GM12878 (cell line): Measurements from ENCODE around the gene TNPO2. TPM values are rescaled to one million over a fixed set of nuclear protein-coding genes. Genes with fewer than 3 reads are reported as not detected.

Experiments used
- ATAC-seq: fragments of 200-7000 bp; cut with Tn5 transposase; 3 replicates; pipeline ENCODE4 v1.9.1; 2020; ENCODE audit warnings: mild to moderate bottlenecking, moderate library complexity
- BruUV-seq: library from RNA; stranded (reverse); fragments of 400-500 nt; replicated peaks from 2 replicates; lab custom pipeline; 2021; lab: Mats Ljungman, UMichigan
- CTCF ChIA-PET: fragments of 300-600 bp; sonication (Branson Sonifier 250); formaldehyde crosslinking; extraction: SDS; loops from one replicate; lab custom pipeline; 2021; ENCODE audit warnings: inconsistent platforms; lab: Yijun Ruan, JAX
- POLR2A ChIA-PET: fragments of 350-600 bp; formaldehyde crosslinking; extraction: SDS; loops from one replicate; lab custom pipeline; 2021; ENCODE audit warnings: inconsistent platforms; lab: Charles Lee
- RAD21 ChIA-PET: fragments of 300-600 bp; sonication (Branson Sonifier 250); formaldehyde crosslinking; loops from one replicate; lab custom pipeline; 2023; ENCODE audit warnings: antibody characterized with exemption; ENCODE audit not compliant: unreplicated experiment; lab: Charles Lee
- SMC1A ChIA-PET: fragments of 300-600 bp; sonication (Branson Sonifier 250); formaldehyde crosslinking; loops from one replicate; lab custom pipeline; 2023; ENCODE audit not compliant: unreplicated experiment, uncharacterized antibody; lab: Charles Lee
- DNase-seq: peaks from one replicate; pipeline ENCODE4 v3.0.0-alpha.2; 2011; ENCODE audit warnings: low read depth, low spot score
- FAIRE-seq: peaks from 3 replicates; lab custom pipeline; 2011; peaks lifted over from hg19 to GRCh38; lab: Jason Lieb, UNC
- H2AFZ ChIP-seq: 2 replicates; pipeline ENCODE4 v1.6.0; 2011; ENCODE audit warnings: low read depth, low read length, control low read depth; ENCODE audit not compliant: control insufficient read depth
- H3K27ac ChIP-seq: 2 replicates; pipeline ENCODE4 v1.5.1; 2011; ENCODE audit warnings: control low read depth; ENCODE audit not compliant: control insufficient read depth, insufficient read depth
- H3K27me3 ChIP-seq, 2 experiments: replicated peaks in 1 of 2; 2 replicates each; pipeline versions ENCODE4 v1.6.0 to v1.6.1; 2011; ENCODE audit warnings: low read length in 1 of 2; ENCODE audit not compliant: control insufficient read depth in 2 of 2, insufficient read depth in 2 of 2
- H3K36me3 ChIP-seq, 2 experiments: 2 replicates each; pipeline ENCODE4 v1.5.1; 2011; ENCODE audit warnings: low read length in 1 of 2; ENCODE audit not compliant: control insufficient read depth in 2 of 2, insufficient read depth in 2 of 2
- H3K4me1 ChIP-seq: 2 replicates; pipeline ENCODE4 v1.6.1; 2011; ENCODE audit warnings: mild to moderate bottlenecking, low read length, moderate library complexity, mixed read lengths; ENCODE audit not compliant: control insufficient read depth, insufficient read depth
- H3K4me2 ChIP-seq: 2 replicates; pipeline ENCODE4 v1.6.0; 2011; ENCODE audit warnings: control low read depth; ENCODE audit not compliant: control insufficient read depth, insufficient read depth
- H3K4me3 ChIP-seq: fragments of 200-600 bp; sonication (generic); 2 replicates; pipeline ENCODE4 v1.5.1; 2016
- H3K79me2 ChIP-seq: 2 replicates; pipeline ENCODE4 v1.6.0; 2011; ENCODE audit warnings: low read length; ENCODE audit not compliant: control insufficient read depth, insufficient read depth
- H3K9ac ChIP-seq: 2 replicates; pipeline ENCODE4 v1.8.0; 2011; ENCODE audit warnings: low read length, control low read depth, mixed read lengths; ENCODE audit not compliant: control insufficient read depth, insufficient read depth
- H3K9me3 ChIP-seq: replicated peaks from 3 replicates; pipeline ENCODE4 v1.5.1; 2011; ENCODE audit warnings: mild to moderate bottlenecking, low read length; ENCODE audit not compliant: control insufficient read depth, insufficient read depth
- H4K20me1 ChIP-seq: 2 replicates; pipeline ENCODE4 v1.6.0; 2011; ENCODE audit not compliant: control insufficient read depth, insufficient read depth
- BHLHE40 ChIP-seq, 2 experiments: fragments of 450-650 bp in 1 of 2; IDR thresholded peaks; 2 replicates each; pipeline ENCODE4 v1.6.1; 2011 to 2017; ENCODE audit warnings: low read depth in 2 of 2, borderline replicate concordance in 1 of 2, improper control_type of control experiment in 1 of 2, low read length in 1 of 2, mild to moderate bottlenecking in 1 of 2
- CHD2 ChIP-seq: IDR thresholded peaks from 2 replicates; pipeline ENCODE4 v1.6.1; 2011; ENCODE audit warnings: low read depth, low read length, improper control_type of control experiment, borderline replicate concordance
- IKZF1 ChIP-seq: fragments of 450-650 bp; conservative IDR thresholded peaks from 2 replicates; pipeline ENCODE4 v1.6.1; 2017; ENCODE audit warnings: antibody characterized with exemption, mild to moderate bottlenecking
- JUND ChIP-seq: IDR thresholded peaks from 2 replicates; pipeline ENCODE4 v1.6.1; 2012; ENCODE audit warnings: low read depth, mild to moderate bottlenecking, low read length, improper control_type of control experiment, moderate library complexity
- MYC ChIP-seq: IDR thresholded peaks from 2 replicates; pipeline ENCODE4 v1.6.1; 2011; ENCODE audit warnings: mild to moderate bottlenecking, low read length, moderate library complexity, inconsistent platforms; ENCODE audit not compliant: insufficient read depth, insufficient replicate concordance, insufficient read length, severe bottlenecking
- POLR2A ChIP-seq: IDR thresholded peaks from 2 replicates; pipeline ENCODE4 v1.6.1; 2011; ENCODE audit warnings: low read depth, mild to moderate bottlenecking, low read length
- SMC3 ChIP-seq: IDR thresholded peaks from 2 replicates; pipeline ENCODE4 v1.6.1; 2011; ENCODE audit warnings: low read length, improper control_type of control experiment, borderline replicate concordance
- TCF12 ChIP-seq: IDR thresholded peaks from 2 replicates; pipeline ENCODE4 v1.6.1; 2011; ENCODE audit warnings: low read depth, mild to moderate bottlenecking, low read length
- ZNF217 ChIP-seq: fragments of 450-650 bp; IDR thresholded peaks from 2 replicates; pipeline ENCODE4 v1.6.1; 2017; ENCODE audit warnings: antibody characterized with exemption, mild to moderate bottlenecking
- WGBS: methylation state at CpG from one replicate; pipeline ENCODE4 v1.1.6; 2016; ENCODE audit warnings: low lambda C conversion rate; ENCODE audit not compliant: insufficient replicate concordance, insufficient coverage; ENCODE audit errors: missing lambda C conversion rate; 5-methylcytosine and 5-hydroxymethylcytosine counted together
- in situ Hi-C: fragments of 300-500 bp; cut with MboI; formaldehyde crosslinking; loops from 9 replicates; pipeline ENCODE4 v1.14.3; 2018; ENCODE audit warnings: mixed read lengths
- intact Hi-C: fragments of 100-400 bp; cut with micrococcal nuclease; formaldehyde crosslinking; loops from one replicate; pipeline ENCODE4 v1.14.2; 2022; ENCODE audit not compliant: unreplicated experiment
- polyA plus RNA-seq, 11 experiments: library from polyadenylated mRNA; depleted of rRNA in 4 of 11; unstranded in 6 of 11; stranded (reverse) in 5 of 11; fragments of >200 nt; fragmentation: Nextera tagmentation in 4 of 11; fragmentation: Illumina TruSeq in 1 of 11; extraction: Ambion mirVana in 4 of 11; extraction: Trizol in 1 of 11; gene quantifications; 1 replicate in 1 of 11; 2 replicates in 10 of 11; pipeline versions ENCODE4 v1.2.1 to v1.2.3, GENCODE V29; 2011 to 2016; ENCODE audit warnings: inconsistent platforms in 2 of 11, missing spikeins in 2 of 11, low read depth in 1 of 11
- total RNA-seq, 4 experiments: library from RNA; depleted of rRNA in 3 of 4; stranded (reverse); fragments of >200 nt in 3 of 4; fragmentation: Illumina TruSeq in 1 of 4; extraction: Trizol in 1 of 4; gene quantifications; 2 replicates each; pipeline versions ENCODE4 v1.2.1 to v1.2.3, GENCODE V29; 2013 to 2021
- TF ChIP-seq, protein P1 (sequence below): IDR thresholded peaks from 2 replicates; pipeline ENCODE4 v1.6.1; 2011; ENCODE audit warnings: mild to moderate bottlenecking, low read depth, low read length, moderate library complexity; ENCODE audit not compliant: insufficient replicate concordance
- TF ChIP-seq, protein P2 (sequence below): fragments of 450-650 bp; IDR thresholded peaks from 2 replicates; pipeline ENCODE4 v1.6.1; 2017; ENCODE audit warnings: antibody characterized with exemption, mild to moderate bottlenecking, moderate library complexity
- TF ChIP-seq, protein P3 (sequence below): IDR thresholded peaks from 2 replicates; pipeline ENCODE4 v1.6.1; 2011; ENCODE audit warnings: borderline replicate concordance, low read depth, mild to moderate bottlenecking, moderate library complexity, low read length; ENCODE audit not compliant: insufficient read depth, poor library complexity, severe bottlenecking
- TF ChIP-seq, protein P4 (sequence below): fragments of 150-350 bp; IDR thresholded peaks from 2 replicates; pipeline ENCODE4 v1.6.1; 2016; ENCODE audit warnings: low read depth, low read length

The TNPO2 gene
- total and polyA plus RNA-seq, 10 of the 15 experiments (the other 5 are each of a cell fraction or from before 2014, with no cell fraction given): 5.5 to 99.7 (median 29.6) TPM

DNA sequence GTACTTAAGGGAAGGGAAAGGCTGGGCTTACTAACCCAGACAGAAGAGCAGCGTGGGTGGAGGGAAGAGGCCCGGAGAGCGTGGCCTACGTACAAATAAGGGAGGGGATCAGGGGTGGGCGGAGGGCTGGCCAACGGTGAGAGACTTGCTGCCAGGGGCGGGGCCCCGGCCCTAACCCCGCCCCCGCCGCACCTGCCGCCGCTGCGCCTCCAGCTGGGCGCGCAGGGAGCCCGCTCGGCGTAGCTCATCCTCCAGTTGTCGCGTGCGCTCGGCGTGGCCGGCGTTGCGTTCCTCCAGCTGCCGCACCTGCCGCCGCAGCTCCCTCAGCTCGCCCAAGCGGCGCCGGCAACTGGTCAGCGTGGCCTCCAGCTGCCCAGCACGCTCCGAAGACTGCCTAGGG lies 46.0 kb upstream of the TNPO2 start:
- FAIRE-seq: no peak
- no TSS peak for BruUV-seq
- peak overlapping the region; percentile 38 for H2AFZ ChIP-seq
- ChIA-PET SMC1A (interaction anchor here (0.6 to 1.4 kb wide), 5 partner anchors 9 to 36 kb away, joined by 3 to 5 read pairs (median 3); no protein-coding TSS in a partner anchor), POLR2A (interaction anchor here (0.6 to 1.2 kb wide), 3 partner anchors 23 to 1753 kb away, joined by 4 to 5 read pairs (median 4); no protein-coding TSS in a partner anchor), RAD21 (interaction anchor here (1.1 to 4.3 kb wide), 3 partner anchors 26 to 78 kb away, joined by 4 to 22 read pairs (median 4); no protein-coding TSS in a partner anchor), CTCF (interaction anchor here (1.0 to 17.0 kb wide), 4 partner anchors 9 to 53 kb away, joined by 3 to 426 read pairs (median 6); partner anchors contain the start of genes JUNB, PRDX2 and THSD8)
- no peak overlapping the region for H3K27ac ChIP-seq
- H3K4me2 ChIP-seq: peak overlapping the region; percentile 59
- no peak overlapping the region for H3K4me3 ChIP-seq
- no peaks in the 10 kb centered on the region for H3K36me3 ChIP-seq
- ATAC-seq: peak; percentile 83
- H3K9ac ChIP-seq: no peak overlapping the region
- H3K4me1 ChIP-seq: no peaks in the 10 kb centered on the region; the same call in 1 of the 2 replicates
- no peaks in the 10 kb centered on the region for H3K27me3 ChIP-seq
- in situ Hi-C loops (loop anchor here (5.0 kb wide), 1 partner anchor 78 kb away; no protein-coding TSS in a partner anchor), intact Hi-C loops (no loop called here)
- no peaks in the 10 kb centered on the region for H3K79me2 ChIP-seq
- no peak for DNase-seq
- H3K9me3 ChIP-seq: no peaks in the 10 kb centered on the region
- no peaks in the 10 kb centered on the region for H4K20me1 ChIP-seq
- WGBS: 0% methylated on average over 16 of the region's 37 CpGs
- TF ChIP-seq SMC3 (peak; percentile 6; the same call in 1 of the 2 replicates), POLR2A (peak; percentile 37; the same call in 1 of the 2 replicates), IKZF1 (0 out of 2 replicates have a peak, but pooled peaks have one; percentile 24), MYC (no peak), CHD2 (no peak), BHLHE40 (IDR thresholded peaks at IDR 0.05; ENCODE audit: borderline replicate concordance in 1 of 2, low read depth in 2 of 2, low read length in 1 of 2) (peak; percentile 70 to 93), JUND (no peak), TCF12 (peak; percentile 89; the same call in 1 of the 2 replicates), ZNF217 (no peak)
- TF ChIP-seq, protein P1, sequence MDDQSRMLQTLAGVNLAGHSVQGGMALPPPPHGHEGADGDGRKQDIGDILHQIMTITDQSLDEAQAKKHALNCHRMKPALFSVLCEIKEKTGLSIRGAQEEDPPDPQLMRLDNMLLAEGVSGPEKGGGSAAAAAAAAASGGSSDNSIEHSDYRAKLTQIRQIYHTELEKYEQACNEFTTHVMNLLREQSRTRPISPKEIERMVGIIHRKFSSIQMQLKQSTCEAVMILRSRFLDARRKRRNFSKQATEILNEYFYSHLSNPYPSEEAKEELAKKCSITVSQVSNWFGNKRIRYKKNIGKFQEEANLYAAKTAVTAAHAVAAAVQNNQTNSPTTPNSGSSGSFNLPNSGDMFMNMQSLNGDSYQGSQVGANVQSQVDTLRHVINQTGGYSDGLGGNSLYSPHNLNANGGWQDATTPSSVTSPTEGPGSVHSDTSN: no peak
- TF ChIP-seq, protein P2, sequence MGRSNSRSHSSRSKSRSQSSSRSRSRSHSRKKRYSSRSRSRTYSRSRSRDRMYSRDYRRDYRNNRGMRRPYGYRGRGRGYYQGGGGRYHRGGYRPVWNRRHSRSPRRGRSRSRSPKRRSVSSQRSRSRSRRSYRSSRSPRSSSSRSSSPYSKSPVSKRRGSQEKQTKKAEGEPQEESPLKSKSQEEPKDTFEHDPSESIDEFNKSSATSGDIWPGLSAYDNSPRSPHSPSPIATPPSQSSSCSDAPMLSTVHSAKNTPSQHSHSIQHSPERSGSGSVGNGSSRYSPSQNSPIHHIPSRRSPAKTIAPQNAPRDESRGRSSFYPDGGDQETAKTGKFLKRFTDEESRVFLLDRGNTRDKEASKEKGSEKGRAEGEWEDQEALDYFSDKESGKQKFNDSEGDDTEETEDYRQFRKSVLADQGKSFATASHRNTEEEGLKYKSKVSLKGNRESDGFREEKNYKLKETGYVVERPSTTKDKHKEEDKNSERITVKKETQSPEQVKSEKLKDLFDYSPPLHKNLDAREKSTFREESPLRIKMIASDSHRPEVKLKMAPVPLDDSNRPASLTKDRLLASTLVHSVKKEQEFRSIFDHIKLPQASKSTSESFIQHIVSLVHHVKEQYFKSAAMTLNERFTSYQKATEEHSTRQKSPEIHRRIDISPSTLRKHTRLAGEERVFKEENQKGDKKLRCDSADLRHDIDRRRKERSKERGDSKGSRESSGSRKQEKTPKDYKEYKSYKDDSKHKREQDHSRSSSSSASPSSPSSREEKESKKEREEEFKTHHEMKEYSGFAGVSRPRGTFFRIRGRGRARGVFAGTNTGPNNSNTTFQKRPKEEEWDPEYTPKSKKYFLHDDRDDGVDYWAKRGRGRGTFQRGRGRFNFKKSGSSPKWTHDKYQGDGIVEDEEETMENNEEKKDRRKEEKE: no peak
- TF ChIP-seq, protein P3, sequence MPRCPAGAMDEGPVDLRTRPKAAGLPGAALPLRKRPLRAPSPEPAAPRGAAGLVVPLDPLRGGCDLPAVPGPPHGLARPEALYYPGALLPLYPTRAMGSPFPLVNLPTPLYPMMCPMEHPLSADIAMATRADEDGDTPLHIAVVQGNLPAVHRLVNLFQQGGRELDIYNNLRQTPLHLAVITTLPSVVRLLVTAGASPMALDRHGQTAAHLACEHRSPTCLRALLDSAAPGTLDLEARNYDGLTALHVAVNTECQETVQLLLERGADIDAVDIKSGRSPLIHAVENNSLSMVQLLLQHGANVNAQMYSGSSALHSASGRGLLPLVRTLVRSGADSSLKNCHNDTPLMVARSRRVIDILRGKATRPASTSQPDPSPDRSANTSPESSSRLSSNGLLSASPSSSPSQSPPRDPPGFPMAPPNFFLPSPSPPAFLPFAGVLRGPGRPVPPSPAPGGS: no peak
- TF ChIP-seq, protein P4, sequence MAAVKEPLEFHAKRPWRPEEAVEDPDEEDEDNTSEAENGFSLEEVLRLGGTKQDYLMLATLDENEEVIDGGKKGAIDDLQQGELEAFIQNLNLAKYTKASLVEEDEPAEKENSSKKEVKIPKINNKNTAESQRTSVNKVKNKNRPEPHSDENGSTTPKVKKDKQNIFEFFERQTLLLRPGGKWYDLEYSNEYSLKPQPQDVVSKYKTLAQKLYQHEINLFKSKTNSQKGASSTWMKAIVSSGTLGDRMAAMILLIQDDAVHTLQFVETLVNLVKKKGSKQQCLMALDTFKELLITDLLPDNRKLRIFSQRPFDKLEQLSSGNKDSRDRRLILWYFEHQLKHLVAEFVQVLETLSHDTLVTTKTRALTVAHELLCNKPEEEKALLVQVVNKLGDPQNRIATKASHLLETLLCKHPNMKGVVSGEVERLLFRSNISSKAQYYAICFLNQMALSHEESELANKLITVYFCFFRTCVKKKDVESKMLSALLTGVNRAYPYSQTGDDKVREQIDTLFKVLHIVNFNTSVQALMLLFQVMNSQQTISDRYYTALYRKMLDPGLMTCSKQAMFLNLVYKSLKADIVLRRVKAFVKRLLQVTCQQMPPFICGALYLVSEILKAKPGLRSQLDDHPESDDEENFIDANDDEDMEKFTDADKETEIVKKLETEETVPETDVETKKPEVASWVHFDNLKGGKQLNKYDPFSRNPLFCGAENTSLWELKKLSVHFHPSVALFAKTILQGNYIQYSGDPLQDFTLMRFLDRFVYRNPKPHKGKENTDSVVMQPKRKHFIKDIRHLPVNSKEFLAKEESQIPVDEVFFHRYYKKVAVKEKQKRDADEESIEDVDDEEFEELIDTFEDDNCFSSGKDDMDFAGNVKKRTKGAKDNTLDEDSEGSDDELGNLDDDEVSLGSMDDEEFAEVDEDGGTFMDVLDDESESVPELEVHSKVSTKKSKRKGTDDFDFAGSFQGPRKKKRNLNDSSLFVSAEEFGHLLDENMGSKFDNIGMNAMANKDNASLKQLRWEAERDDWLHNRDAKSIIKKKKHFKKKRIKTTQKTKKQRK: no peak
